GM18861 (cell line): ENCODE data around the gene MARCHF10.

Experiments
- ATAC-seq: cut with Tn5 transposase; IDR thresholded peaks from one replicate; pipeline ENCODE4 v1.9.1; 2021; ENCODE audit not compliant: unreplicated experiment

The MARCHF10 gene

DNA sequence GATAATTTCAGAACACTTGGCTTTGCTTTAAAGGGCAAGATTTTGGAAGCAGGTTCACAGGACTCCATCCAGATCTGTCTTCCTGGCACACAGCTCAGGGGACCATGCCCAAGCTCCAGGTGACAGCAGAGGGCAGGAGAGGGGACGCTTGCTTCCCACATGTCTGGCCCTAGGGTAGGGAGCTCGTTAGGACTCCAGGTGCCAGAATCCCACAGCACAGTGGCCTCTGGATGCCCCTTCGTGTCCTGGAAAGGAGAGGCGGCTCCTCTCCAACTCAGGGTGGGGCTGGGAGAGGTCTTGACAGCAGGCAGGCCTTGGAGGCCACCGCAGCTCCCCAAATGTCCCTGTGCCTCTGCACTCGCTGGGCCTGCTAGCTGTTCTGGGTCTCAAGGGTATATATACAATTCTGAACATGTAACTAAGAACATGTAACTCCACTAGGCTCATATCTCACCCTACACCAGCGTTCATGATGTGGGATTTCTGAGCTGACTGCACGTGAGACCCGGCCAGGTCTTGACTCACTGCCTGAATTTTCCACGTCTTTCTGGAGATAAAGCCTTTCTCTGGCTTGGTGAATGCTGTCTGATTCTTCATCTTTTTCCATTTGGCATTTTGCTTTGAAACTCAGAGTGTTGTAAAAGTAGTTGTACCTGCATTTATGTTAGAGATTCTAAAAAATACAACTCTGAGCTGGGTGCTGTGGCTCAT is 52.8 kb downstream of the MARCHF10 start:
- no peak for ATAC-seq

GRCh38 chr17:62754631-62755030 is 53.5 kb downstream of the MARCHF10 start:
- ATAC-seq = no peak

DNA sequence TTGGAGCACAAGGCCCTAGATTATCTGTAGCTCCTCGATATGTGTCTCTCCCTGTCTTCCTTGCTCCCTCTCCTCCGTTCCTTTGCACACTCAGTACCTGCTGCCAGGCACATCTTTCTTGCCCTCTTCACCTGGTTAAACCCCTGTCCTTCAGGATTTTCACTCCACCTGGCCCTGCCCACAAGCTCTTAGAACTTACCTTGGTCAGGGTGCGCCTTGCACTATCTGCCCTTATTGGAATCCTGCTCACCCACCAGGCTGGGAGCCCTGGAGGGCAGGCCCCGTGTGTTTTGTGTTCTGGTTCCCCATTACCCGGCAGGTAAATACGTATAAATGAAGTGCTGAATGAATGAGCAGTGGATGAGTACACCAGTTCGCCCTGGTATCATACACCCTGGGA is 54.6 kb downstream of the MARCHF10 start:
- ATAC-seq = no peak

DNA sequence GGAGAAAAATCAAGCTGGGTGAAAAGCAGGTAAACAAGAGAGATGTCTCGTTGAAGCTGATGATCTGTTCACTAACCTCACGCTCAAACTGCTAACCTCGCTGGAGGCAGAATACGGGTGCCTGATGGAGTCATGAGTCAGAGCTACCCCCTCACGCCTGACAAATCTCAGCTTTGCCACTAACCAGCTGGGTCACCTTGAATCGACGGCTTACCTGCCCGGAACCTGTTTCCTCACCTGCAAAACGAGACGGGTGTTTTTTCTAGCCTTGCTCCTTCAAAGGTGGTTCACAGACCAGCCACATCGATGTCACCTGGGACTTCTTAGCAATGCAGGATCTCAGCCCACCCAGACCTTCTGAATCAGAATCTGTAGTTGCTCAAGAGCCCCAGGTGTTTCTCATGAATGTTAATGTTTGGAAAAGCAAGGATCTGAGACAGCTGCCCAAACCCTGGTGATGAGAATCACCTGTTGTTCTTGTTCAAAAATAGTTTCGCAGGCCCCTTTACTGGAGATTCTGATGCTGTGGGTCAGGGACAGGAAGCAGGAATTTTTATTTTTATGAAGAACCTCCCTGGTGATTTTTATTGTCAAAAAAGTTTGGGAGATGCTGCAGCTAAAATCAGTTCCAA is 56.9 kb downstream of the MARCHF10 start:
- no peak for ATAC-seq

DNA sequence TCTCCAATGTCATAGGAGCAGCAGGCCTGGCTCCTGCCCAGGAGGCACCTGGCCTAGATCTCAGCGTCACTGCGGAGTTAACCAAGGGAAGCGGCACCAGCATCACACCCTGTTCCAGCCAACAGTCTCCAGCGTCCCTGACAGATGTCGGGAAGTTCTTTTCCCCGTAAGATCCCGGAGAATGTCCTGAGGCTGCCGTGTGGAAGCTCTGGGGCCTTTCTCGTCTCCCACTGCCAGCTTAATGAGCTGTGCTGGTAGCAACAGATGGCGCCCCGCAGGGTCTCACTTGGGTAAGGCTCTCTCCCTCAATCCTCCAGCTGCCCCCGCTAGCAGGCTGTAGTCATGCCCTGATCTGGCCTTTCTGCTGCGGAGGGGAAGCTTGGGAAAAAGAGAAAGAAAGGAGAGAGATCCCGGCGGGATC is 57.5 kb downstream of the MARCHF10 start:
- ATAC-seq = no peak

GRCh38 chr17:62749926-62750325 is 58.2 kb downstream of the MARCHF10 start:
- no peak for ATAC-seq

- ATAC-seq = no peak
Measured at GRCh38 chr17:62746941-62747340, 61.2 kb downstream of the MARCHF10 start.

DNA sequence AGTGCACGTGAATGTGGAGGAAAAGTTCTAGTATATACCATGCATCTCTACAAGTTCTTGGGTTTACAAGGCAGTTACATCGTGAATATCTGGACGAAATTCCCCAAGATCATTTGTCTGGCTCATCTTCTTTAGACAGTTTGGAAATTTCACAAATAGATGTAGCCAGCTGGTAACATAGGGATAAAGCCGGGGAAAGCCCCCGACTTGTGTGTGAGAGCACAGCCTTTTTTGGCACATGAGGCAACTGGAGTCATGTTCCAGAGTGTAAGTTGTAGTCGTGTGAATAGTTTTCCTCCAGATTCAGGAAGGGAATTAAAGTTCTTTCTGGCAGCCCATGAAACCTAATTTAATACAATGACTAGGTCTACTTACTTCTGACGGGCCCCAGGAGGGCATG is 62.3 kb downstream of the MARCHF10 start:
- no peak for ATAC-seq

- ATAC-seq = no peak
Measured at GRCh38 chr17:62744259-62744658, 63.9 kb downstream of the MARCHF10 start.

DNA sequence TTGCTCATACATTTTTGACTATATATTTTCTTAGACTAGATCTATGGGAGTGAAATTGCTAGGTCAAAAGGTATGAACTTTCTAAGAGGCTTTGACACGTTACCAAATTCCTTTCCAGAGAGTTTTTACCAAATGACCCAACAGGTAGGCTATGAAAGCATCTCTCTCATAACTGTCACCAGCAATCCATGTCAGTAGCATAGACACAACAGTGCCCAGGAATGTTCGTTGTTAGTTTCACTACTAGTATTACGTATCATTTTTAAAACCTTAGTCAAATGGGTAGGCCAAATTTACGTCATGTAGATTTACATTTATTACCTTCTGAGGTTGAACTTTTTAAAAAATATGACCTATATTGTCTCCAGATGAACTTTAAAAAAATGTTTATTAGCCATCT is 66.8 kb downstream of the MARCHF10 start:
- no peak for ATAC-seq

DNA sequence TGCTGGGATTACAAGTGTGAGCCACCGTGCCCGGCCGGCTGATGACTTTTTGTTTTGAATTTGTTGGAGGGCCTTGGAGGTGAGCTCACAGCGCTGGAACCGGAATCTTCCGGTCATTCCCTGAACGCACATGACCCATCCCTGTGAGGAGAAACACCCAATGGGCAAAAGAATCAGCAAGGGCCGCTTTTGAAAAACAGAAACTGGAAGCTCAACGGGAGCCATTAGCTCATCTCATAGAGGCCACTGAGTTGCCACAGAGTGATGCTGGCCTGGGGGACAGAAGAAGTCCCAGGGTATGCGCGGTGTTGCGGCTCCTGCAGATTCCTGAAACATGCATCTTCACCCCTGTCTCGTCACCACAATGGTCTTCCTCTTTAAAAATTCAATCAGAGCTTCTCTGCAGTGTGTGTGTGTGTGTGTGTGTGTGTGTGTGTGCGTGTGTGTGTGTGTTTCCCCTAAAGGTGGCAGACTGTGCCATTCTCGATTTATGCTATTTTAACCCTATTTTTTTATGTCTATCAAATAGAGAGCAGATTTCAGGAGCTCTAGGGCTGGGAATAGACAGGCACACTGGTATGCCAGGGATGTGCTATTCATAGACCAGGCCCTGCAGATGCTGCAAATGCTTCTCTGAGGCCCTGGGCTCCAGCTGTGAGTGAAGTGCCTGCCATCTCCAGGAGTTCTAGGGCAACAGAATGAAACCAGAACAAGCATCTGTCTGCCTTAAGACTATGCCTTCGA is 68.3 kb downstream of the MARCHF10 start:
- ATAC-seq = no peak

DNA sequence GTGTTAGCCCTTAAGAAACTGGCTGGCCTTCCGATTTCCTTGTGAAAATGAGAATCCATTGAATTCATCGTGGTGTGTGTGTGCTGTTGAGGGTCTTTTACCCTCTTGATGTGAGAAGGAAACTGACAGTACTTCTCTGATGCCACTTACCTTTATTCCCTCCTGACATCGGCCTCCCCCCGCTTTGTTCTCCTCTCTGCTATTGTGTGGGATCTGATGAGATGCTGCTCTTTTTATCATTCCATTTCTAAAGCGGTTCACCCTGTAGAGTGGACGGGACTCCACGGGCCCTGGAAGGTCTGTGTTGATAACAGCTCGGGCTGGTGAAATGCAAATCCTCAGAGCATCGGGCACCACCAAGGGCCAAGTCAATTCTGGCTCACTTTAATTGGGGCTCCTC is 69.8 kb downstream of the MARCHF10 start:
- ATAC-seq = no peak

GRCh38 chr17:62737513-62737912 is 70.6 kb downstream of the MARCHF10 start:
- ATAC-seq = no peak

DNA sequence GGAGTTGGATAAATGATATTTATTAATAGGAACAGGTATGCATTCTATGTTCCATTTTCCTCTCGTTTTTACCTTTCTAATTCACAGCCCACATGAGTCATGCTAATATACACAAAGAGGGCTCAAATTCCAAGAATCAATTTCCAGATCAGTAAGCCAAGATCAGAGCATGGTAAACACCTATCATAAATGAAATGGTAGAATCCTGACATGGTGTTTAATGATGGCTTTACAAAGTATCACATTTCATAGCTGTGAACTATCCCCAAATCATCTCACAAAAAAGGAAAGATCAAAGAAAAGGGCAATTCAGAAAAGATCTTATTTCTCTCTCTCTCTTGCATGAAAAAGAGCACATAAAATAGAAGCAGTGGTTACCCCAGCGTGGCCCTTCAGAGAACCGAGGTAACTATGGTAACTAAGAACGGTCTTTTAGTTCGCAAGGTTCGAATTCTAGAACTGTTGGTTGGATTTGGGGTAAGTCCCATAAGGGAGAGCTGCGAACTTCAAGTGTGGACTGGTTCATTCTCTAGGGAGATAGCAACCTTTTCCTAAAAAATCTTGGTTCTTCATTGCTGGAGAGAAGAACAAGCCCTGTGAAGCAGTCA is 73.0 kb downstream of the MARCHF10 start:
- ATAC-seq = no peak

DNA sequence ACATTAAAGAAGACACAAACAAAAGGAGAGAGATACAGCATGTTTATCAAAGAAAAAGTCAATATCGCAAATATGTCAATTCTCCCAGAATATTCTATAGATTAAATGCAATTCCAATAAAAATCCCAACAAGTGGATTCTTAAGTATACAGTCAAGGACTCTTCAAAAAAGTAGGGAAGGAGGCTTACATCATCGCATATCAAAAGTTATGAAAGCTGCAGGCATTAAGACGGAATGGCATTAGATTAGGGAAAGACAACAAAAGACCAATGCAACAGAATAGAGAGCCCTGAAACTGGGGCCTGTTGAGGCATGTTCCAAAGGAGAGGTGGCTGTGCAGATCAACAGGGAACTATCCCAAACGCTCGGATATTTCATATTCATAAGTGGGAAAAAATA is 76.0 kb downstream of the MARCHF10 start:
- ATAC-seq = no peak

- no peak for ATAC-seq
Measured at GRCh38 chr17:62727916-62728672, 80.0 kb downstream of the MARCHF10 start.

DNA sequence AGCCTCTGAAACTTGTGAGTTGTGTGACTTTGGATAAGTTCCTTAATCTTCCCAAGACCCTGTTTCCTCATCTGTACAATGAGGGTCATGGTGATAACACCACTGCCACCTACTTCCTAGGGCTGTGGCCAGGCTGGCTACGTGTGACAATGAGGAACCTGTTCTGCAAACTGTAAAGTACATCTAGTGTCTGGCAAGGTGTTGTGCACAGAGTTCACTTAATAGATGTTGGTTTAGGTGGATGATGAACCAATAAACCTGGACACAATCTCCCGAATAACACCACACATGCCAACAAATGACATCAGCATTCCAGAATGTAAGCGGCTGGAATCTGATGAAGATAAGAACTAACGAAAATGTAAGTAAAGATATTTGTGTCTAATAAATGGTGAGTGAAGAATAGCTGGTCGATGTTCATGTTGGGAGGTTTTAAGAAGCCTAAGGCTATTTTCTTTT is 82.3 kb downstream of the MARCHF10 start:
- no peak for ATAC-seq

GRCh38 chr17:62724398-62725146 is 83.5 kb downstream of the MARCHF10 start:
- peak; percentile 90 for ATAC-seq

GRCh38 chr17:62723842-62724241 is 84.3 kb downstream of the MARCHF10 start:
- ATAC-seq = no peak

DNA sequence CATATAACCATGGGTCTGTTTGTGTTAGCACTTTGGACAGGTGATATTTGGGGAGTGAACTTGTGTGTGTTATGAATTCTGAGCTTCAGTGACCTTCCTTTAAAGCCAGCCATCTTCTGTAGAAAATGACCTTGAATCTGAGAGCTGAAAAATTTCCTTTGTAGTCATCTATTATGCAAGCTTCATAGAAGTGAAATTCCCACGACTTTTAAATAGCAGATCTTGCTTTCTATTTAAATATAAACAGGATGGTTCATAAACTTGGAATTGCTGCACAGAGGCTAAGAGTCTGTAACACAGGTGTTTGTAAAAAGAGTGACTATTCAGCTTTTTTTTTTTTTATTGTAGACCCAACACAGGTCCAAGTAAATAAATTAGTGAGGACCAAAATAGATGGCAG is 85.5 kb downstream of the MARCHF10 start:
- no peak for ATAC-seq
